OCI-LY3 (cell line): Measurements from ENCODE around the gene EHBP1.

Experiments used
- EZH2phosphoT487 ChIP-seq: fragments of 200-600 bp; shearing (Covaris generic); IDR thresholded peaks from 2 replicates; pipeline ENCODE4 v1.6.1; 2018; ENCODE audit warnings: antibody characterized with exemption, mixed run types, low read depth
- TF ChIP-seq, protein P1 (sequence below): fragments of 200-600, 300-600 bp; sonication (generic); IDR thresholded peaks from 2 replicates; pipeline ENCODE4 v1.5.1; 2014; ENCODE audit warnings: antibody characterized with exemption, low read length, low read depth

GRCh38 chr2:63040586-63040985 is 335.1 kb downstream of the EHBP1 start:
- TF ChIP-seq, protein P1, sequence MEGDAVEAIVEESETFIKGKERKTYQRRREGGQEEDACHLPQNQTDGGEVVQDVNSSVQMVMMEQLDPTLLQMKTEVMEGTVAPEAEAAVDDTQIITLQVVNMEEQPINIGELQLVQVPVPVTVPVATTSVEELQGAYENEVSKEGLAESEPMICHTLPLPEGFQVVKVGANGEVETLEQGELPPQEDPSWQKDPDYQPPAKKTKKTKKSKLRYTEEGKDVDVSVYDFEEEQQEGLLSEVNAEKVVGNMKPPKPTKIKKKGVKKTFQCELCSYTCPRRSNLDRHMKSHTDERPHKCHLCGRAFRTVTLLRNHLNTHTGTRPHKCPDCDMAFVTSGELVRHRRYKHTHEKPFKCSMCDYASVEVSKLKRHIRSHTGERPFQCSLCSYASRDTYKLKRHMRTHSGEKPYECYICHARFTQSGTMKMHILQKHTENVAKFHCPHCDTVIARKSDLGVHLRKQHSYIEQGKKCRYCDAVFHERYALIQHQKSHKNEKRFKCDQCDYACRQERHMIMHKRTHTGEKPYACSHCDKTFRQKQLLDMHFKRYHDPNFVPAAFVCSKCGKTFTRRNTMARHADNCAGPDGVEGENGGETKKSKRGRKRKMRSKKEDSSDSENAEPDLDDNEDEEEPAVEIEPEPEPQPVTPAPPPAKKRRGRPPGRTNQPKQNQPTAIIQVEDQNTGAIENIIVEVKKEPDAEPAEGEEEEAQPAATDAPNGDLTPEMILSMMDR = no peak
- TF ChIP-seq EZH2phosphoT487 = no peak
